ENCODE measurements around the gene BPIFA2.
"Not testable (repeated sequence)": the region's sequence is repeated elsewhere in the genome, so short reads cannot be mapped to it uniquely, and the experiment has no call there.

The BPIFA2 gene

DNA sequence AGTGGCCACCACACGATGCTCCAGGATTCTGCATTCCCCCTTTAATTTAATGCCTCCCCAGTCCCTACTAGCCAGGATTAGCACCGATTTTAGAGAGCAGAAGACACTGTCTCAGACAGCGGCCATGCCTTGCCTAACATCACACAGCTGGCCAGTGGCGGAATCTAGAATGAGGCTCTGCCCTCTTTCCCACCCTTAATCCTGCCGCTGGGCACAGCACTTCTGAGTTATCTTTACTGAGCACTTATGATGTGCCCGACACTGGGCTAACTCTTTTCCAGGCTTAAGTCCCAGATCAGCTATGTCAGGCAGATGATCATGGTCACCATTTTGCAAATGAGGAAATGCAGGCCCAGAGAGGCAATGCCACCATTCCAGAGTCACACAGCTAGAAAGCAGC, 5.6 kb upstream of the BPIFA2 start:
- DNase-seq: no peak

DNA sequence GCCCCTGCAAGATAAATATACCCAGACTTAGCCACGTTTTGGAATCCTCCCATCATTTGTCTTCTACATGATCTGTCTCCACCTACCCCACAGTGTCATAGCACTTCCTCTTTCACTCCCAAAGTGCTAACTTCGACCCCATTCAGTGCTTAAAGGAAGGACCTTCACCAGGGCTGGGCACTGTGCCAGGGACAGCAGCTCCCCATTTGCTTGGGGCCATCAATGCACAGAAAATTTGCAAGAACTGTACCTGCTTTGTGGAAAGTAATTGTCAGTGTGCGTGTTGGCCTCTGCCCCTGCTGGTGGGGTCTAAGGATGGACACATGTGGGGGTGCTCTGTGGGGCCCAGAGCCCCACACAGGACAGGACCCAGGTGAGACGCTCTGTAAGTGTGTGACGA, 5.2 kb upstream of the BPIFA2 start:
- no peak for DNase-seq

DNA sequence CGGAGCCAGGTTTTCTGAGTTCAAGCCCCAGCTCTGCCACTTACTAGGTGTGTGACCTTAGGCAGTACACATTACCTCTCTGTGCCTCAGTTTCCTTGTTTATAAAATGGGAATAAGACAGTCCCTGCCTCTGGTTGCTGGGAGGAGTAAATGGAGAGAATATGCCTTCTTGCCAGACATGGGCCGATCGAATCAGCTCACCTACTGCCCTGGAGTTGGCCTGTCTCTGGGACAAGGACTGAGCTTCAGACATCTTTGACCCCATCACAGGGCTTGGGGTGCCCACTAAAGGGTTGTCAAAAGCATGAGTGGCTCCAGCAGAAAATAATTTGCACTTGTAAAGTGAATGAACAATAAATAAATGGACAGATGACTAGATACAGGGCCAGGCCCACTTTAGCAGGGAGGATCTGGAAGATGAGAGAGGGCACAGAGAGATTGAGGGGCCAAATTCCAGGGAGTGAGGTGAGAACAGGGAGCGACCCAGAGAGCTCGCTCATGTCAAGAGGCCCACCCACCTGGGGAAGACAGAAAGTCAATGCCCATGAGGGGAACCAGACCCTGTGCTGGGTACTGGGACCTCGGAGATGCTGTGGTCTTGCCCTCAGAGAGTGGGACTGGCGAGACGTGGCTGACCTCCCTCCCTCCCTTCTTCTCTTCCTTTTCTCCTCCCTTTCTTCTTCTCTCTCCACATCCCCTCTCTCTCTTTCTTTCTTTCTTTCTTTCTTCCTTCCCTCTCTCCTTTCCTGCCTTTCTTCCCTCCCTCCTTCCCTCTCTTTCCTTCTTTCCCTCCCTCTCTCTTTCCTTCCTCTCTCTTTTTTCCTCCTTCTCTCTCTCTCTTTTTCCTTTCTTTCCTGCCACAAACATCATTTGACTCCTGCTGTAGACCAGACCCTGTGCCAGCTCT, 3.9 kb upstream of the BPIFA2 start:
- DNase-seq: no peak

DNA sequence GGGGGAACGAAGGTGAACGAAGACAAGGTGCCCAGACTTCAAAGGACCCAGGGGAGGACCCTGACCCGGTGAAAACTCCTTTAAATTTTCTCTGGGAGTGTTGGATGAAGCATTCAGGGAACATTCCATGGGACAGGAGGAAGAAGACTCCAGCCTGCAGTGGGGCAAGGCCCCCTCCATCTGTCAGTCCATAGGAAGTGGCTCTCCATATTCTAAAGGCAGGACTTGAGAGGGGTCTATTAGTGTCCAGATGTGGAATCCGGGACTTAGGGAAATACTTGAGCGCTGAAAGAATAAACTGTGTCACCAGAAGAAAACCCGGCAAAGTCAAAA, 3.2 kb upstream of the BPIFA2 start:
- no peak for DNase-seq

DNA sequence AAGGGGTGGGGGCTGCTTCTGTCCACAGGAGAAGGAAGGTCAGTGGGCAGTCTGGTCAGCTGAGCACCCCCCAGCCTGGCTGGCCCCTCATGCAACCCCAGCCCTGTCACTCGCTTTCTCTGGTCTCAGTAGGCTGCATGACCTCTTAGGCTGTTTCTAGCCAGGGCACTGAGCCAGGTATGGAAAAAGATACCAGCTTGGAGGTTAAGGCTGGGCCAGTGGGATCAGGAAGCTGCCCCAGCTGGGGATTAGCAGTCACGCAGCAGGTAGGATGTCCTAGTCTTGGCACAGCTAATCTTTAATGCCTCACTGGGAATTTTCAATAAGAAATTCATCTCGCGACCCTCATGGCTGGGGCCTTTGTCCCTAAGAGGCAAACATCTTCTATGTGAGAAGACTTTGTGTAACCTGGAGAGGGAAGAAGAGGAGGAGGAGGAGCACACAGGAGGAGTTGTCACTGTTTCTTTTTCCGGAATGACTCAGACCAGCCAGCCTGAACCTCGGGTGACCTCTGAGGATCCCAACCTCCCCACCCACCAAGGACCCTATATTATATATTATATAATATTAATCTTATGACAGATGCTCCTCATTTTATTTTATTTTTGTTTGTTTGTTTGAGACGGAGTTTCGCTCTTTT, 2.4 kb upstream of the BPIFA2 start:
- DNase-seq: no peak

DNA sequence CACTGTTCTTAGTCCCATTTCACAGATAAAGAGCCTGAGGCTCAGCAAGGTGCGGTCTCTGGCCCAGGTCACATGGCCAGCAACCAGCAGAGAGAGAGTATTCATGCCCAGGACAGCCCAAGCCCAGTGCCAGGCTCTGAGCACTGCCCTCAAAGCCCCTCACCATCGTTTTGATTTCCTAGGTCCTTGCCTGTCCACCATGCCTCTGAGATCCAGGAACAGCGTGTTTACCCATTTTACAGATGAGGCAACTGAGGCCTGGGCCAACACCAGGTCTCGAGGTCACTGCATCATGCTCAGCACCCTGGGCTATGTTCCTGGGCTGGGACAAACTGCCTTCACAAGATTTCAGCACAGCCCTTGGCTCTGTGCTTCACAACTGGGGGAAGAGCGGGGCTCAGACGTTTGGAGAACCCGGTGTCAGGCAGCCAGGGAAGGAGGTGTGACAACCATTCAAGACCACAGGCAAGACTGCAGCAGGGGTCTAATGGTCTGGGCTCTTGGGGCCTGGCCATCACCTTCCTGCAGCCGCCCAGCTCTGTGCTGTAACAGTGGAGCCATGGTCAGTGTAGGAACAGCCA, 1.3 kb upstream of the BPIFA2 start:
- no peak for DNase-seq

DNA sequence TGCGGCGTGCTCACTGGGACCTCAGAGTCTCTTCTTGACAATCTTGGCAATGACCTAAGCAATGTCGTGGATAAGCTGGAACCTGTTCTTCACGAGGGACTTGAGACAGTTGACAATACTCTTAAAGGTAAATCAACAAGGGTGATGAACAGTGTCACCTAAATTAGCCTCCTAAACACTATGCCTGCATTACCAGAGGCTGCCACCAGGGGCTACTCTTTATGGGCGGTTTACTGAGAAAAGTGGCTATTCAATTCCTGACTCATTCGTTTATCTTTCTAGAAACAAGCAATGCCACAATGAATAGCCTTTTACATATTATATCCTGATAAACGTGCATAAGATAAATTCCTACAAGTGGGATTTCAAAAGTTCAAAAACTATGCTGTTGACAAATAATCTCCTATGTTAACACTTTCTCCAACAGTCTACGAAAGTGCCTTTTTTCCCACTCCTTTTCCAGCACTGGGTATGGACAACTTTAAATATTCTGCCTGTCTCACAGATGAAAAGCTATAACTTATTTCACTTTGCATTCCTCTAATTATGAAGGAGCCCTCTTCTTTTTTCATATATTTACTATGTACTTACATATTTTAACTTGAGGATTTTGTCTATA, 1.3 kb downstream of the BPIFA2 start:
- no peak for DNase-seq

DNA sequence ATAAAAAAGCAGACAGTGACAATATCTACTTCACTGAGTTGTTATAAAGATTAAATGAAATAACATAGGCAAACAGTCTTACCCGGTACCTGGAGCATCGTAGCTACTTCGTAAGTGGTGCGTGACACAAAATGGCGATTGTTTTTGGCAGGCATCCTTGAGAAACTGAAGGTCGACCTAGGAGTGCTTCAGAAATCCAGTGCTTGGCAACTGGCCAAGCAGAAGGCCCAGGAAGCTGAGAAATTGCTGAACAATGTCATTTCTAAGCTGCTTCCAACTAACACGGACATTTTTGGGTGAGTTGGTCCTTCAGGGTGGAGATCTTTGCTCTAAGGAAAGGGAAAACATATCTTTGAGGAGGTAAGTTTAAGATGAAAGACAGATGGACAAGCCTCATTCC, 4.8 kb downstream of the BPIFA2 start:
- no peak for DNase-seq

DNA sequence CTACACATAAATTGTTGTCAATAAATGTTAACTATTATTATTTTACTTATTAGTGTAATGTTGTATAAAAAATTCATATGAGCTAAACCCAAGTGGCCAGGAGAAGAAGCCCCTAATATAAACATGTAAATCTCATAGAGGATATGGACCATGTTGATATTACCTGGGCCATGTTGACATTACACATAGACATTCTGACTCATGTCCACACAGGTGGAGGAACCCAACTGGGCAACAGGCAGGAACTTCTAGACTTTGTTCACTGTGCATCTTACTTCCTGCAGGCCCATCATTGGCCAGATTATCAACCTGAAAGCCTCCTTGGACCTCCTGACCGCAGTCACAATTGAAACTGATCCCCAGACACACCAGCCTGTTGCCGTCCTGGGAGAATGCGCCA, 7.2 kb downstream of the BPIFA2 start:
- DNase-seq: no peak

DNA sequence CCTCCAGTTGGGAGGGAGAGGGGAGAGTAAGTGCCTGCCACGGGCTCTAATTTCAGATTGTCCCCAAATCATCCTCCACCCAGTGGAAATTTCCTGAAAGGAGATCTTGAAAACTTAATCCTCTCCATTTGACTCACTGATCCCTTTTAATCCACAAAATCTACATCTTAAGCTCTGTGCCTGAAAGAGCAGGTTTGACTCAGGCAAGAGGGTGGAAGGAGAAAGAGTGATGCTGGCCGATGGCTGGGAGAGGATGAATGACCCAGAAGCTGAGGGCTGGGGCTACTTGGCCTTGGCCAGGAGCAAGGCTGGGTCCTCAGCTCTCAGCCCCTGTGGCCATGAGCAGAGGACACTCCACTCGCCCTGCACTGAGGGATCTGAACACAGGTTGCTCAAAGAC, 8.1 kb downstream of the BPIFA2 start:
- no peak for DNase-seq

DNA sequence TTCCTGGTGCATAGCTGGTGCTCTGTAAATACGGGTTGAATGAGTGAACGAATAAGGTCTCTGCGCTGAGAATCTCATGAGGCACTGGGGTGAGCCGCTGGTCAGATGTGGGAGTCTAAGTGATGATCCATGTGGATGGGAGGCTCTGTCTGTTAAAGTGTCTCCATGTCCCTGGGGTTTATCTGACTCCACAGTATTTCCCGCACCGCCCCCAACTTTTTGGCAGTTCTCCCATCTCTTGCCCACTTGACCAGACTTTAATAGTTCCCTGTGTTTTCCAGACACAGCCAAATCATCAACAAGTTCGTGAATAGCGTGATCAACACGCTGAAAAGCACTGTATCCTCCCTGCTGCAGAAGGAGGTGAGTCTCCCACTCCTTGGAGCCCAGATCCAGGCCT, 9.9 kb downstream of the BPIFA2 start:
- no peak for DNase-seq

DNA sequence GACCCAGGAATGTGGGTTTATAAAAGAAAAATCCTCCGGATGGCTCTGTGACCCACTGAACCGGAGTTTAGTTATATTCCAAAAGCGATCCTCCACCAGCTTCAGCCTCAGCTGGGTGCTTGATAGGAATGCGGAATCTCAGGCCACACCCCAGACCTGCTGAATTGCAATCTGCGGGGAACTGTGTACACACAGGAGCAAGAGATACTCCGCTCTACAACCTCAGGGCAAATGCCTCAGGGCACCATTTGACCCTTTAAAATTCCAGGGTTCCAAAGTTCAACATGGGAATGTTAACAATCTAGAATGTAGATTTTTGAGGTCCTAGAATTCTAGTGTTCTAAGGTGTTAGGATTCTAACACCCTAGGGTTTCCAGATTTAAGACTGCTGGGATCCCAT, 10.8 kb downstream of the BPIFA2 start:
- no peak for DNase-seq

DNA sequence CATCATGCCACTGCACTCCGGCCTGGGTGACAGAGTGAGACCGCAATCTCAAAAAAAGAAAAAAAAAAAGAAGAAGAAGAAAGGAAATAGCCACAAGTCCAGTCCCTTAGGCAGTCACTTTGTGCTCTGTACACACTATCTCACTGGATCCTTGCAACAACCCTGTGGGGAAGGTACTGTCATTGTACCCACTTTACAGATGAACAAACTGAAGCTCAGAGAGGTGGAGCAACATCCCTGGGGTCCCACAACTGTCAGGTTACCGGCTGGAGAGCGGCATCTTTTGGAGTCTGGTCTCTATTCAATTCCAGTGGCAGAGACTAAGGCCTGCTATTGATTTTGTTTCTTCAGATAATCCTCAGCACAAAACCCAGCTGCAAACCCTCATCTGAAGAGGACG, 12.2 kb downstream of the BPIFA2 start:
- no peak for DNase-seq

DNA sequence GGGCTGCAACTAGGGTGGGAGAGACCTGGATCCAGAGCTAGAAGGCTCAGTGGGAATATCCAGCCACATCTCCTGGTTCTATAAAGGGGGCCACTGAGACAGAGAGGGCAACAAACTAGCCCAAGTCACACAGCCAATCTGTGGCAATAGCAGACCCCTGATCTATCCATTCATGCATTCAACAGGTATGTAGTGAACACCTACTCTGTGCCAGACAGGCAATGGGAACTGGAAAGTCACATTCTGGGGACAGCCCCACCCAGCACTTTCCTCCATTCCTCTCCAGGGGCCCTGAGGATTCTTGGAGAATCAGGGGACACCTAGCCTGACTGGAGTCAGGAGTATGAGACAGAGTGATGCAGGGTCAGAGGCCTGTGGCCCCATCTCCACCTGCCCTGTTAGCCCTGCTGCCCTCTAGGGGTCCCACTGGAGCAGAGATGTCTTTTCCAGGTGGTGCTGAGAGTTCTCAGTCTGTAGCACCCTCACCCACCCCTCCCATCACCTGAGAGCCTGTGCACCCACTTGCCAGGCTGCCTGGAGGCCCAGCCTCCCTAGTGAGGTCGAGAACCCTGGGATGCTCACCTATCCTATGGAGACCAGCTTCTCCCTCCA, 13.6 kb downstream of the BPIFA2 start:
- DNase-seq: no peak

DNA sequence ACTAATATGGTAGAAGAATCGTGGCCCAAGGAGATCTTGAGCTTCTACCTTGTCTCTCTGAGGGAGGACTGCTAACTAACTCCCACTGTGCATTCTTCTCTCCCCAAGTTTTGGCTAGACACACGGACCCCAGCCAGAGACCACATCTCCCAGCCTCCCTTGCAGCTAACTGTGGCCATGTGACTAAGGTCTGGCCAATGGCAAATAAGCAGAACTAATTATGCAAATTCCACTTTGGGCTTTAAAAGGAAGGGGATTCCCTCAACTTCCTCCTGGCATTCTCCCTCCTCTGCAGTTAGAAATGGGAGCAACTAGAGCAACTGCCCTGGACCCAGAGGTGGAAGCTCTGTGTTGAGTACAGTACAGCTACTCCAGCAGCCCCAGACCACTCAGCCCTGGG, 15.4 kb downstream of the BPIFA2 start:
- DNase-seq: no peak

DNA sequence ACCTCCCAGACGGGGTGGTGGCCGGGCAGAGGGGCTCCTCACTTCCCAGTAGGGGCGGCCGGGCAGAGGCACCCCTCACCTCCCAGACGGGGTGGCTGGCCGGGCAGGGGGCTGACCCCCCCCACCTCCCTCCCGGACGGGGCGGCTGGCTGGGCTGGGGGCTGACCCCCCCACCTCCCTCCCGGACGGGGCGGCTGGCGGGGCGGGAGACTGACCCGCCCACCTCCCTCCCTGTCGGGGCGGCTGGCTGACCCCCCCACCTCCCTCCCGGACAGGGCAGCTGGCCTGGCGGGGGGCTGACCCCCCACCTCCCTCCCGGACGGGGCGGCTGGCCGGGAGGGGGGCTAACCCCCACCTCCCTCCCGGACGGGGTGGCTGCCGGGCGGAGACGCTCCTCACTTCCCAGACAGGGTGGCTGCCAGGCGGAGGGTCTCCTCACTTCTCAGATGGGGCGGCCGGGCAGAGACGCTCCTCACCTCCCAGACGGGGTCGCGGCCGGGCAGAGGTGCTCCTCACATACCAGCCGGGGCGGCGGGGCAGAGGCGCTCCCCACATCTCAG, 17.2 kb downstream of the BPIFA2 start:
- not testable (repeated sequence) for DNase-seq

DNA sequence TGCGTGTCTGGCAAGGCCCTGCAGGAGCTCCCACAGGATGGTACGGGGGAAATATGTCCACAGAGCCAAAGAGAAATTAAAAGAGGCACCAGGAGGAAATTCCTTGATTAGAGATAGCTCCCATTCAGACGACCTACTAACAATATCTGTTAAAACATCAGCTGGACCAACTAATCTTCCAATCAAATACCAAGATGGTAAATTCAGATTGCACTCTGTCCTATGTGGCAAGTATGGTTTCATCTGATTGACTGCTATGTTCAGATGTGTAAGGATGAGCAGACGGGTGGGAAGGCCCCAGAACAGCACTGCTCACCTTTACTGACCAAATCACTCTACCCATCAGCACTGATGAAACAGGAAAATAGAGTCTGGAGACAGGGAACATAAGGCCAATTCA, 19.5 kb downstream of the BPIFA2 start:
- no peak for DNase-seq

DNA sequence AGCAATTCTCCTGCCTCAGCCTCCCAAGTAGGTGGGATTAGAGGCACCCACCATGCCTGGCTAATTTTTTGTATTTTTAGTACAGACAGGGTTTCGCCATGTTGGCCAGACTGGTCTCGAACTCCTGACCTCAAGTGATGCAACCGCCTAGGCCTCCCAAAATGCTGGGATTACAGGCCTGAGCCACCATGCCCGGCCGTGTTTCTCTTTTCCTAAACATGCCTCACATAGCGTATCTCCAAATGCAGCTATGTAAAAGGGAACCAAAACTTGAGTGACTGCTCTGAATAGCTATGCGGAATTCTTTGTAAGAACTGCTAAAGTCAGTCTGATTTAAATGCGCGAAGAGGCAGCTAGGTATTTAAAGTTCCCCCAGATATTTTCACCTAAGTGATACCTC, 20.5 kb downstream of the BPIFA2 start:
- DNase-seq: no peak

DNA sequence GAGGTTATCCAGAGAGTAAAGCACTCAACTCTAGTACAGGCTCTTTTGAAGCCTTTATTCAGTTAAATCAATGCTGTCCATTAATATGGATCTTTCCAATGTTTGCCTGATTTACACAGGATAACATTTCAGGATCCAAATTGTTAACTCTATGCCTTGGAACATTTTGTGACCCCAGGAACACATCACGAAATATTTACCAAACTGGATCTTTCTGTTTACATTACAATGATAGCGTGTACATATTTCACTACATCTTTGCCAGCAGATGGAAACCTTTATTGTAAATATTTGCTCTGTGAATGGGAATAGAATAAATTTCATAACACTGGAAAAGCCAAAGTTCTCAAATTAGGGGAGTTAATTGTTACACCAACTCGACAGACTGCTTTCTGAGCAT, 23.5 kb downstream of the BPIFA2 start:
- DNase-seq: no peak

DNA sequence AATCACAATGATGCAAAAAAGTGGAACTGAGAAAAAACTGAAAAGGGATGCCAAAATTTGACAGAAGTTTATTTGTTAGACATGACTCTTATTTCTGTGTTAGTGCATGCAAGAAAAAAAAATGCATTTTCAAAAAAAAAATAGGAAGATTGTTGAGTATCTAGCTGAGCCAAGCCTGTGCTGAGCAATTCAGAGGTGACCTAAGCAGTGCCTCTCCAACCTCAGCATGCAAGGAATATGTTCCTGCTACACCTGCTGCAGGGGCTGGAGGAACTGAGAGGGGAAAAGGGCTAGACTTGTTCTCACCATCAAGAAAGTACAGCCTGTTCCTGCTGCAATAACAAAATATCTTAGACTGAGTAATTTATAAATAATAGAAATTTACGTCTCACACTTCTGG, 24.0 kb downstream of the BPIFA2 start:
- no peak for DNase-seq

DNA sequence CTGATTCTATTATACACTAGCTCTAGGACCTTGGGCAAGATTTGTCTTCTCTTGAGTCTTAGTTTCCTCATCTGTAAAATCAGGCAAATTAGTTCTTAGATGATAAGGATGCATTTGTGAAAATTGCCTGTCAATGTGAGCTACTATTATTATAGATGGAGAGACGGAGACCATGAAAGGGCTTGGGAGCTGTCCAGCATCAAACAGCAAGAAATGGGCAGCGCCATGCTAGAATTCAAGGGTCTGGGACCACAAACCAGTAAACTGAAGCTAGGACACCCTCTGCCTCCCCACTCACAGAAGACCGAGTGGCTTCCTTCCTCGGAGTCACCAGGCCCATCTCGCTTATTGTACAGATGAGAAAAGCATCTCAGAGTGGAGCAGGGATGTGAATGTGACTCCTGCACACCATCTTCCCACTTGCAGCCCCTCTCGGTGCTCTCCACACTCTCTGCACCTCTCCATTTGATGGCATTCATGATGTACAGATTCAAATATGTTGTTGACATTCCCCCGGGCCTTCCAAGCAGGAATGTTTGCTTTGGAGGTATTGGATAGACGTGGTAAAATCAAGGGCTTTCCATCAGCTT, 25.0 kb downstream of the BPIFA2 start:
- DNase-seq: no peak

DNA sequence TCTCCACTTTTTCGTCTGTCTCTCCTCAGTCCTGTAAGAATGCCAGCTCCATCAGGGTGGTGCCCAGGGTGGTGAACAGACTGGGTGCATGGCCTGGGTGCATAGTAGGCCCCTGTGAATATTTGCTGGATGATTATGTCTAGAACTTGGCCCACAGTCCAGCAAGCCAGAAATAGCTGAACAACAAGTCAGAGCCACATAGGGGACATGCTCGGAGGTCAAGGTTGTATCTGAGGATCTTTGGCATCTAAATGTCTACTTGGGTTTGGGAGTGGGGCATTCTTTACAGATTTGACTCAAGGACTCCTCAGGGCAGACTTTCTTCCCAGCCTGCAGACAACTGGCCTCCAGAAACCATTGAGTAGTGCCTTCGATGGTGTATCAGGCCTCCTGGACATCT, 31.1 kb downstream of the BPIFA2 start:
- no peak for DNase-seq

DNA sequence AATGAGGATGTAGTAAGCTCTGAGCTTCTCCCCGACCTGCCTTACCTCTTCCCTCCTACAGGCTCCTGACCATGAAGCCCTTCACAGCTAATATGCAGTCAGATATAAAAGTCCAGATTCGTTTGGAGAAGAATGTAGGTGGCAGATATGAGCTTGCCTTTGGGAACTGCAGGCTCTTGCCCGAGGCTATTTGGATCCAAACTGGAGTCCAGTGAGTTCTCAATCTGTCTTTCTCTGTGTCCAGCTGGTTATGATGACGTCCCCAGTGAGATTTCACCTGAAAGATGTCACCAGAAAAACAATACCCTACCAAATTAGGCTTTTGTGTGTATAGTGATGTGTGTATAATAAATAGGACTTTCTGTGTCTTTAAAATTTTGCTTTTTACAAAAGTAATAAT, 34.5 kb downstream of the BPIFA2 start:
- no peak for DNase-seq
